GM21528 (cell line): ENCODE results near the gene TIAM1.

Source experiments
- ATAC-seq: cut with Tn5 transposase; IDR thresholded peaks from one replicate; pipeline ENCODE4 v1.9.1; 2021; ENCODE audit warnings: mild to moderate bottlenecking, moderate library complexity; ENCODE audit not compliant: unreplicated experiment, low FRiP score

Gene TIAM1

GRCh38 chr21:31107871-31108270 lies 236.2 kb downstream of the TIAM1 start:
- no peak for ATAC-seq

- no peak for ATAC-seq
These were observed 236.8 kb downstream of the TIAM1 start for GRCh38 chr21:31107176-31107785.

GRCh38 chr21:31103571-31104265 lies 240.3 kb downstream of the TIAM1 start:
- ATAC-seq, result no peak

- no peak for ATAC-seq
These were observed 240.9 kb downstream of the TIAM1 start for GRCh38 chr21:31103163-31103562.

- ATAC-seq, result no peak
These were observed 244.9 kb downstream of the TIAM1 start for GRCh38 chr21:31099122-31099521.

GRCh38 chr21:31098576-31099005 lies 245.5 kb downstream of the TIAM1 start:
- no peak for ATAC-seq

- ATAC-seq, result no peak
These were observed 251.0 kb downstream of the TIAM1 start for GRCh38 chr21:31092832-31093625.

GRCh38 chr21:31090376-31090775 lies 253.7 kb downstream of the TIAM1 start:
- ATAC-seq, result no peak

GRCh38 chr21:31088474-31088751 lies 255.6 kb downstream of the TIAM1 start:
- ATAC-seq, result no peak

GRCh38 chr21:31087639-31088473 lies 256.2 kb downstream of the TIAM1 start:
- no peak for ATAC-seq

GRCh38 chr21:31084689-31085088 lies 259.4 kb downstream of the TIAM1 start:
- ATAC-seq, result no peak

- ATAC-seq, result peak; percentile 82
These were observed 265.3 kb downstream of the TIAM1 start for GRCh38 chr21:31078796-31079195.

GRCh38 chr21:31078216-31078615 lies 265.8 kb downstream of the TIAM1 start:
- ATAC-seq, result peak; percentile 35

- ATAC-seq, result no peak
These were observed 268.2 kb downstream of the TIAM1 start for GRCh38 chr21:31075848-31076247.

- ATAC-seq, result no peak
These were observed 271.5 kb downstream of the TIAM1 start for GRCh38 chr21:31072533-31072932.
